HFF-Myc (cell line): ENCODE results near the gene CRB2.

Experiments used
- DNase-seq: peaks from one replicate; pipeline ENCODE4 v3.0.0-alpha.2; 2011; ENCODE audit warnings: low read depth; ENCODE audit errors: extremely low read depth
- H3K4me3 ChIP-seq: replicated peaks from 2 replicates; pipeline ENCODE4 v1.5.1; 2011; ENCODE audit warnings: low read depth, mild to moderate bottlenecking, control low read depth, low read length
- TF ChIP-seq, protein P1 (sequence below): IDR thresholded peaks from 2 replicates; pipeline ENCODE4 v1.5.1; 2012; ENCODE audit warnings: mild to moderate bottlenecking, low read depth, low read length, control low read depth; ENCODE audit errors: missing control alignments

The CRB2 gene

DNA sequence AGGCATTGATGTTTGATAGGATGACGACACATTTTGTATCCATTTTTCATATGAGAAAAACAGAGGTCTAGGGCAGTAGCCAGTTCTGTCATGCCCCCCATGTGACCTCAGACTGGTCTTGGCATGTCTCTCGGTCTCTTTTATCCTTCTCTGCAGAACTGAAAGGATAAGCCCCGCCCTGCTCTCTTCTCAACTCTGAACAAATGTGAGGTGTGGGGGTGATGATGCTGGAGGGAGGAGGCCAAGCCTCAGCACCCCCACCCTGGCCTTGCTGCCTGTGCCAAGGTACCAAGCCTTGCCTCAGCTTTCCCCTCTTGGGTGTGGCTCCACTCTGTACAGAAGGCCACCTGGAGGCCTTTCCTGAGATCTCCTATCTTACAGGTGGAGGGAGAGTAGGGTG, 19.5 kb upstream of the CRB2 start:
- no peak for DNase-seq
- TF ChIP-seq, protein P1, sequence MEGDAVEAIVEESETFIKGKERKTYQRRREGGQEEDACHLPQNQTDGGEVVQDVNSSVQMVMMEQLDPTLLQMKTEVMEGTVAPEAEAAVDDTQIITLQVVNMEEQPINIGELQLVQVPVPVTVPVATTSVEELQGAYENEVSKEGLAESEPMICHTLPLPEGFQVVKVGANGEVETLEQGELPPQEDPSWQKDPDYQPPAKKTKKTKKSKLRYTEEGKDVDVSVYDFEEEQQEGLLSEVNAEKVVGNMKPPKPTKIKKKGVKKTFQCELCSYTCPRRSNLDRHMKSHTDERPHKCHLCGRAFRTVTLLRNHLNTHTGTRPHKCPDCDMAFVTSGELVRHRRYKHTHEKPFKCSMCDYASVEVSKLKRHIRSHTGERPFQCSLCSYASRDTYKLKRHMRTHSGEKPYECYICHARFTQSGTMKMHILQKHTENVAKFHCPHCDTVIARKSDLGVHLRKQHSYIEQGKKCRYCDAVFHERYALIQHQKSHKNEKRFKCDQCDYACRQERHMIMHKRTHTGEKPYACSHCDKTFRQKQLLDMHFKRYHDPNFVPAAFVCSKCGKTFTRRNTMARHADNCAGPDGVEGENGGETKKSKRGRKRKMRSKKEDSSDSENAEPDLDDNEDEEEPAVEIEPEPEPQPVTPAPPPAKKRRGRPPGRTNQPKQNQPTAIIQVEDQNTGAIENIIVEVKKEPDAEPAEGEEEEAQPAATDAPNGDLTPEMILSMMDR: no peak

DNA sequence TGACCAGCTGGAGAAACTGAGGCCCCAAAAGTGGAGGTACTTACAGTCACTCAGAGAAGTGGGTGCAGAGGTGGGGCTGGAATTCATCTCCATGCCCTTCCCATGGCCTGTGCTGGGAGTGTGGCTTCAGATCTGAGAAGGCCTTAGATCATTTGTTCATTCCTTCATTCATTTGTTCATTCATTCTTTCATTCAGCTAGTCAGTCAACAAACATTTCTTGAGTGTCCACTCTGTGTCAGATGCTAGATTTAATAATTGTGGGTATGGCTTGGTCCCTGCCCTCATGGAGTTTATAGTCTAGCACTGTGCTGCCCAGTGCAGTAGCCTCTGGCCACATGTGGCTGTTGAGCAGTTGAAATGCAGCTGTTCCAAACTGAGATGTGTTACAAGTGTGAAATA, 19.0 kb upstream of the CRB2 start:
- TF ChIP-seq, protein P1: no peak
- DNase-seq: no peak
- H3K4me3 ChIP-seq: no peak overlapping the region

More for the DNA sequence above, 19.5 kb upstream of the CRB2 start:
- H3K4me3 ChIP-seq: no peak overlapping the region

DNA sequence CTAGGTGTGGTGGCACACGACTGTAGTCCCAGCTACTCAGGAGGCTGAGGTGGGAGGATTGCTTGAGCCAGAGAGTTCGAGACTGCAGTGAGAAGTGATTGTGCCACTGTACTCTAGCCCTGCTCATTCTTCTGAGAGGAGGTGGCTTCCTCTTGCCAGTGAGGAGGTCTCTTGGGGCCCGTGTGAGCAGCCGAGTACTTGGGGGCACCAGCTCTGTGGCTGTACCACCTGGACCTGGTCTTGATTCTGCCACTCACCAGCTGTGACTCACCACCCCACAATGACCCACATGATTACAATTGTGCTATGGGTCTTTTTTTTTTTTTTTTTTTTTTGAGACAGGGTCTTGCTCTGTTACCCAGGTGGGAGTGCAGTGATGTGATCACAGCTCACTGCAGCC, 18.0 kb upstream of the CRB2 start:
- TF ChIP-seq, protein P1: no peak
- DNase-seq: no peak
- no peak overlapping the region for H3K4me3 ChIP-seq

DNA sequence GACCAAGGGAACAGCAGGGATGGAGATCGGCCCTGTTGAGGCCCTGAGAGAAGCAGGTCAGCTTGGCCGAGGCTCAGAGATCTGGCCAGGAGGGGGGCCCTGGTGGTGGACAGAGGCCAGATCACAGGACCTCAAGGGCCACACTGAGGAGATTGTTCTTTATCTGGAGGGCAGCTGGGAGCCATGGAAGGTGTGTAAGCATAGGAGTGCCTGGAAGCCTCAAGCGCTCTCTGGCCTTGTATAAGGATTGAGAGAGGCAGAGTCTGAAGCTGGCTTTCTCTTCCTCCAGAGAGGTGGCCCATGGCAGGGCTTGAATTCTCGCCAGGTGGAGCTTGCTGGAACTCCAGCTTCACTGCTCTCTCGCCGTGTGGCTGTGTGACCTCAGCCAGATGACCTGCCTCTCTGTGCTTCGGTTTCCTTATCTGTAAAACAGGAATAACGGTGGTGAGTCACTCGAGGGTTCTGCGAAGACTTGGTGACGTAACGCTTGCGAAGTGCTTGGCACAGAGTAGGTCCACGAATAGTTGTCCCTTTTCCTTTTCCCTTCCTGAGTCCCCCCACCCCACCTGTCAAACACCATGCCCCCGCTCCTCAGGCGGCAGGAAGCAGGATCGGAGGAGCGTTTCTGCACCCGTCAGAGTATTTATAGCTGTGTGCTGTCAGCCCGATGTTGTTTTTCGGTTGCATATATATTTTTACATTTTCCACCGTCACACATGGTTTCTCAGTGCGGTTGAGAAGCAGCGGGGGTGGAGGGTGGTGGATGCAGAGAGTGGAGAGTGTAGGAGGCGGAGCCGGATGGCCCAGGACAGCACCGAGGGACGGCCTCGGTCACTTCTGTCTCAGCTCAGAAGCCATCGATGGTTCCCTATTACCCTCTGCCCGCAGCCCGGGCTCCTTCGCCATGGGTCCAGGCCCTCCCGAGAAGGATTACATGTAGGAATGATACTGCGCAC, 17.0 kb upstream of the CRB2 start:
- no peak for DNase-seq
- TF ChIP-seq, protein P1: no peak
- no peak overlapping the region for H3K4me3 ChIP-seq

DNA sequence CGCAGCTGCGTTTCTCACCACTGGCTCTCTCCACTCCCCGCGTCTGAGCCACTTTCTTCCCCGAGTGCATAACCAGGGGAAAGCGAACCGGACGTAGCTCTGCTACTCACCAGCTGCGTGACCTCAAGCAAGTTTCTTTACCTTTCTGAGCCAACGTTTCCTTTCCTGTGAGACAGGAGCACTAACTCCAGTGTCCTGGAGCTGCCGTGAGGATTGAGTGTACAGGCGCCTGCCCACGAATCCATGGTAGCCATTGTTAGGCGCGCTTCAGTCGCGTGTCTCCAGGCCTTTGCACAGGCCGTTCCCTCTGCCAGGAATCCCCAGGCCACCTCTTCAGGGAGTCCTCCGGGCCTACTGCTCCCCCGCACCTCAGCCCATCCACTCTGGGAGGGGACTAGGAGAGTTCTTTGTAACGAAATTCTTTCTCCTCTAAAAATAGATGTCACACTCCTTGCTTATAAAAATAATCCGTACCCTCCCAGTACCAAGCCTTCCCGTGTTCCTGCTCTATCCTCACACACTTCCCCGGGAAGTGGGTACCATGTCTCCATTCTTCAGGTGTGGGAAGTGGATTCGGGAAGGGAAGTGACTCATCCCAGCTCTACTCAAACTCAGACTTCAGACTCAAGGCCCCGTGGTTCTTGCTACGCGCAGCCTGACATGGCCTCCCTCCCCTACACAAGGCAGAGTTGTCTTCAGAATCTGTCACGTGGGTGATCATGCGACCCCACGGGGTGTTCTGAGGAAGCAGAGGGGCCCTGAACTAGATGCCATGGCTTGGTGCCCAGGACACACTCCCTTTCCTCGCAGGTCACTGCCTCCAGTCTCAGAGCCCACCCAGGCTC, 16.1 kb upstream of the CRB2 start:
- DNase-seq: no peak
- TF ChIP-seq, protein P1: no peak
- no peak overlapping the region for H3K4me3 ChIP-seq

DNA sequence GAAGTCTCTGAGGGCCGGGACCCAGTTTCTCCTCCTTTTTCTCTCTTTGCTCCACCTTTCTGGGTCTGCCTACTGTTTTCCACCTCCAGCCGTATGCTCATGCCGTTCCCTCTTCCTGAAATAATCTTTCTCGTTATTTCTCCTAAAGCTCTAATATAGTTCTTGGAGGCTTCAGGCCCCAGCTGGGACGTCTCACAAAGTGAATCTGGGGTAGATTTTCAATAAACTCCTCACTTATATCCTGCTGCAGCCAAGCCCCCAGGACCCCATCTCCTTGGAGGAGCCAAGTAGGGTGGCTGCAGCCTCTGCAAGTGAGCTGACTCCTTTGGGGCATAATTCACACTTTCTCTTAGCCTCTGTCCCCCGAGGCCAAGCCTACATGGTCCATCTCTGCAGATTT, 14.2 kb upstream of the CRB2 start:
- TF ChIP-seq, protein P1: no peak
- no peak overlapping the region for H3K4me3 ChIP-seq
- no peak for DNase-seq
